ENCODE measurements around the gene CATSPERE. TPM values are rescaled to one million over a fixed set of nuclear protein-coding genes. Genes with fewer than 3 reads are reported as not detected.

Gene CATSPERE
- total RNA-seq, 2 donors from 2014 or later, result 0.33 to 0.42 TPM

- Histone ChIP-seq H3K4me1 (ENCODE audit: control insufficient read depth, insufficient read depth, low read length) (no peaks in the 10 kb centered on the region), H3K27me3 (ENCODE audit: control insufficient read depth, insufficient read depth, low read length, poor library complexity, severe bottlenecking) (no peaks in the 10 kb centered on the region), H3K4me3 (ENCODE audit: low read length) (no peak overlapping the region), H3K27ac (ENCODE audit: low read depth, low read length) (no peak overlapping the region), H3K9ac (ENCODE audit: extremely low read depth, low read length, poor library complexity, severe bottlenecking) (no peak overlapping the region), H3K9me3 (ENCODE audit: control insufficient read depth, low read length) (no peaks in the 10 kb centered on the region), H3K36me3 (ENCODE audit: control insufficient read depth, insufficient read depth, low read length) (peaks cover 13% of the 10 kb centered on the region)
- no peak overlapping the region for H3K27ac Mint-ChIP-seq
- DNase-seq, result no peak
- peaks cover 28% of the 10 kb centered on the region for H3K36me3 Mint-ChIP-seq (ENCODE audit: low read depth)
- H3K9me3 Mint-ChIP-seq, result no peaks in the 10 kb centered on the region
- H3K4me3 Mint-ChIP-seq, result no peak overlapping the region
- no peaks in the 10 kb centered on the region for H3K4me1 Mint-ChIP-seq
- TF ChIP-seq CTCF (conservative IDR thresholded peaks at IDR 0.05), result no peak
- H3K27me3 Mint-ChIP-seq (ENCODE audit: insufficient read depth), result no peaks in the 10 kb centered on the region
Measured at GRCh38 chr1:244431166-244431565, 29.9 kb upstream of the CATSPERE start.

- Mint-ChIP-seq H3K27me3 (ENCODE audit: insufficient read depth) (no peaks in the 10 kb centered on the region), H3K36me3 (ENCODE audit: low read depth) (peaks cover 29% of the 10 kb centered on the region), H3K4me1 (peaks cover 25% of the 10 kb centered on the region), H3K9me3 (no peaks in the 10 kb centered on the region), H3K27ac (no peak overlapping the region), H3K4me3 (no peak overlapping the region)
- Histone ChIP-seq H3K9me3 (ENCODE audit: control insufficient read depth, low read length) (no peaks in the 10 kb centered on the region), H3K27me3 (ENCODE audit: control insufficient read depth, insufficient read depth, low read length, poor library complexity, severe bottlenecking) (no peaks in the 10 kb centered on the region), H3K27ac (ENCODE audit: low read depth, low read length) (no peak overlapping the region), H3K36me3 (ENCODE audit: control insufficient read depth, insufficient read depth, low read length) (peaks cover 19% of the 10 kb centered on the region), H3K4me1 (ENCODE audit: control insufficient read depth, insufficient read depth, low read length) (no peaks in the 10 kb centered on the region), H3K4me3 (ENCODE audit: low read length) (no peak overlapping the region), H3K9ac (ENCODE audit: extremely low read depth, low read length, poor library complexity, severe bottlenecking) (no peak overlapping the region)
- 98 to 100% methylated on average over 1 to 6 of the region's 6 CpGs for WGBS, 2 experiments (ENCODE audit: insufficient coverage in 1 of 2, insufficient read length in 1 of 2)
- no peak for DNase-seq
- no peak for TF ChIP-seq CTCF (conservative IDR thresholded peaks at IDR 0.05)
Measured at GRCh38 chr1:244435562-244436205, 25.4 kb upstream of the CATSPERE start.

GRCh38 chr1:244436336-244437085, 24.6 kb upstream of the CATSPERE start:
- Histone ChIP-seq H3K27me3 (ENCODE audit: control insufficient read depth, insufficient read depth, low read length, poor library complexity, severe bottlenecking) (no peaks in the 10 kb centered on the region), H3K9ac (ENCODE audit: extremely low read depth, low read length, poor library complexity, severe bottlenecking) (no peak overlapping the region), H3K4me1 (ENCODE audit: control insufficient read depth, insufficient read depth, low read length) (no peaks in the 10 kb centered on the region), H3K36me3 (ENCODE audit: control insufficient read depth, insufficient read depth, low read length) (peaks cover 19% of the 10 kb centered on the region), H3K27ac (ENCODE audit: low read depth, low read length) (no peak overlapping the region), H3K4me3 (ENCODE audit: low read length) (no peak overlapping the region), H3K9me3 (ENCODE audit: control insufficient read depth, low read length) (no peaks in the 10 kb centered on the region)
- no peaks in the 10 kb centered on the region for H3K9me3 Mint-ChIP-seq
- DNase-seq, result no peak
- H3K4me1 Mint-ChIP-seq, result peaks cover 25% of the 10 kb centered on the region
- no peak for TF ChIP-seq CTCF (conservative IDR thresholded peaks at IDR 0.05)
- H3K27ac Mint-ChIP-seq, result peak overlapping the region; percentile 26
- no peaks in the 10 kb centered on the region for H3K27me3 Mint-ChIP-seq (ENCODE audit: insufficient read depth)
- no peak overlapping the region for H3K4me3 Mint-ChIP-seq
- WGBS, 2 experiments (ENCODE audit: insufficient coverage in 1 of 2, insufficient read length in 1 of 2), result 92 to 93% methylated on average over 5 to 6 of the region's 7 CpGs
- H3K36me3 Mint-ChIP-seq (ENCODE audit: low read depth), result peaks cover 27% of the 10 kb centered on the region
